ENCODE data around the gene PGS1.

Gene PGS1

GRCh38 chr17:78384479-78385175, 6.2 kb downstream of the PGS1 start:
- no peak for DNase-seq (ENCODE audit: low read depth in 3 of 3, low spot score in 1 of 3)

- no peak for DNase-seq (ENCODE audit: low read depth in 3 of 3, low spot score in 1 of 3)
These were observed 9.8 kb downstream of the PGS1 start for GRCh38 chr17:78387977-78388941.

- DNase-seq (ENCODE audit: low read depth in 3 of 3, low spot score in 1 of 3): no peak
These were observed 12.0 kb downstream of the PGS1 start for GRCh38 chr17:78390241-78391050.

- DNase-seq (ENCODE audit: low read depth in 3 of 3, low spot score in 1 of 3): no peak
These were observed 12.6 kb downstream of the PGS1 start for GRCh38 chr17:78391051-78391431.

GRCh38 chr17:78391843-78392242, 13.4 kb downstream of the PGS1 start:
- no peak for DNase-seq (ENCODE audit: low read depth in 3 of 3, low spot score in 1 of 3)

GRCh38 chr17:78392295-78392694, 13.8 kb downstream of the PGS1 start:
- no peak for DNase-seq (ENCODE audit: low read depth in 3 of 3, low spot score in 1 of 3)

- DNase-seq (ENCODE audit: low read depth in 3 of 3, low spot score in 1 of 3): no peak
These were observed 15.1 kb downstream of the PGS1 start for GRCh38 chr17:78393575-78393974.

- no peak for DNase-seq (ENCODE audit: low read depth in 3 of 3, low spot score in 1 of 3)
These were observed 15.8 kb downstream of the PGS1 start for GRCh38 chr17:78394209-78394608.

- DNase-seq (ENCODE audit: low read depth in 3 of 3, low spot score in 1 of 3): no peak
These were observed 16.7 kb downstream of the PGS1 start for GRCh38 chr17:78395155-78395554.

GRCh38 chr17:78396441-78397337, 18.2 kb downstream of the PGS1 start:
- DNase-seq (ENCODE audit: low read depth in 3 of 3, low spot score in 1 of 3): no peak

GRCh38 chr17:78397681-78398101, 19.2 kb downstream of the PGS1 start:
- no peak for DNase-seq (ENCODE audit: low read depth in 3 of 3, low spot score in 1 of 3)

- no peak for DNase-seq (ENCODE audit: low read depth in 3 of 3, low spot score in 1 of 3)
These were observed 19.9 kb downstream of the PGS1 start for GRCh38 chr17:78398390-78398789.

GRCh38 chr17:78399028-78399692, 20.7 kb downstream of the PGS1 start:
- DNase-seq (ENCODE audit: low read depth in 3 of 3, low spot score in 1 of 3): no peak

- no peak for DNase-seq (ENCODE audit: low read depth in 3 of 3, low spot score in 1 of 3)
These were observed 21.3 kb downstream of the PGS1 start for GRCh38 chr17:78399693-78400144.

GRCh38 chr17:78400581-78401240, 22.3 kb downstream of the PGS1 start:
- no peak for DNase-seq (ENCODE audit: low read depth in 3 of 3, low spot score in 1 of 3)

- DNase-seq (ENCODE audit: low read depth in 3 of 3, low spot score in 1 of 3): no peak
These were observed 22.8 kb downstream of the PGS1 start for GRCh38 chr17:78401246-78401645.

- DNase-seq (ENCODE audit: low read depth in 3 of 3, low spot score in 1 of 3): no peak
These were observed 23.4 kb downstream of the PGS1 start for GRCh38 chr17:78401891-78402290.

GRCh38 chr17:78403822-78404221, 25.4 kb downstream of the PGS1 start:
- DNase-seq (ENCODE audit: low read depth in 3 of 3, low spot score in 1 of 3): no peak

GRCh38 chr17:78406396-78406795, 27.9 kb downstream of the PGS1 start:
- no peak for DNase-seq (ENCODE audit: low read depth in 3 of 3, low spot score in 1 of 3)
